Endothelial cell of umbilical vein (primary cell): ENCODE results near the gene LMO7. TPM values are rescaled to one million over a fixed set of nuclear protein-coding genes. Genes with fewer than 3 reads are reported as not detected.

Source experiments
- BruUV-seq: library from RNA; stranded (reverse); fragments of 400-500 nt; replicated peaks from 2 replicates; lab custom pipeline; 2021; lab: Mats Ljungman, UMichigan
- CTCF ChIA-PET: fragments of 300-600, 350-600 bp; sonication (Branson Sonifier 250); formaldehyde crosslinking; loops from one replicate; lab custom pipeline; 2021; ENCODE audit warnings: antibody characterized with exemption, inconsistent platforms; lab: Charles Lee
- POLR2A ChIA-PET: fragments of 300-600, 350-600 bp; sonication (Branson Sonifier 250); formaldehyde crosslinking; loops from one replicate; lab custom pipeline; 2021; ENCODE audit warnings: antibody characterized with exemption, inconsistent platforms; lab: Charles Lee
- DNase-seq: peaks from one replicate; pipeline ENCODE4 v3.0.0-alpha.2; 2011; ENCODE audit warnings: low read depth, low spot score
- FAIRE-seq: peaks from 2 replicates; lab custom pipeline; 2011; peaks lifted over from hg19 to GRCh38; lab: Jason Lieb, UNC
- H2AFZ ChIP-seq: 2 replicates; pipeline ENCODE4 v1.6.0; 2012; ENCODE audit warnings: low read depth, low read length, control low read depth, inconsistent platforms
- H3K27ac ChIP-seq: 2 replicates; pipeline ENCODE4 v1.5.1; 2011; ENCODE audit warnings: low read depth, mild to moderate bottlenecking, control low read depth, low read length, moderate library complexity; ENCODE audit not compliant: insufficient read depth
- H3K27me3 ChIP-seq, 2 experiments: 2 replicates each; pipeline versions ENCODE4 v1.6.0 to v1.6.1; 2011; ENCODE audit warnings: low read length in 2 of 2, mixed read lengths in 1 of 2; ENCODE audit not compliant: control insufficient read depth in 2 of 2, insufficient read depth in 2 of 2
- H3K36me3 ChIP-seq, 2 experiments: 2 replicates in 1 of 2; 3 replicates in 1 of 2; pipeline ENCODE4 v1.5.1; 2011; ENCODE audit warnings: low read length in 2 of 2, mild to moderate bottlenecking in 1 of 2, moderate library complexity in 1 of 2; ENCODE audit not compliant: control insufficient read depth in 2 of 2, insufficient read depth in 2 of 2; ENCODE audit errors: extremely low read depth in 1 of 2
- H3K4me1 ChIP-seq: 3 replicates; pipeline ENCODE4 v1.5.1; 2011; ENCODE audit warnings: mild to moderate bottlenecking, low read length; ENCODE audit not compliant: control insufficient read depth, insufficient read depth; ENCODE audit errors: extremely low read depth
- H3K4me2 ChIP-seq: 2 replicates; pipeline ENCODE4 v1.6.1; 2011; ENCODE audit warnings: low read length, control low read depth, mixed read lengths; ENCODE audit not compliant: insufficient read depth
- H3K4me3 ChIP-seq, 3 experiments: fragments of 200-600 bp in 1 of 3; sonication (generic), shearing (Covaris generic) in 1 of 3; replicated peaks in 1 of 3; 2 replicates each; pipeline ENCODE4 v1.5.1; 2011 to 2016; ENCODE audit warnings: control low read depth in 3 of 3, low read length in 3 of 3, mild to moderate bottlenecking in 2 of 3, inconsistent platforms in 1 of 3, low read depth in 1 of 3, moderate library complexity in 1 of 3; ENCODE audit not compliant: insufficient read depth in 1 of 3
- H3K79me2 ChIP-seq: 2 replicates; pipeline ENCODE4 v1.6.0; 2012; ENCODE audit warnings: low read length, inconsistent platforms; ENCODE audit not compliant: control insufficient read depth, insufficient read depth
- H3K9ac ChIP-seq: replicated peaks from 2 replicates; pipeline ENCODE3; 2011; ENCODE audit warnings: low read length, control low read depth; ENCODE audit not compliant: insufficient read depth; ENCODE audit errors: extremely low read depth
- H3K9me1 ChIP-seq: replicated peaks from 3 replicates; pipeline ENCODE4 v1.6.0; 2011; ENCODE audit warnings: mild to moderate bottlenecking, low read length; ENCODE audit not compliant: control insufficient read depth, insufficient read depth; ENCODE audit errors: extremely low read depth
- H3K9me3 ChIP-seq: replicated peaks from 2 replicates; pipeline ENCODE4 v1.5.1; 2012; ENCODE audit warnings: low read length, inconsistent platforms; ENCODE audit not compliant: control insufficient read depth, insufficient read depth
- H4K20me1 ChIP-seq: replicated peaks from 2 replicates; pipeline ENCODE3; 2011; ENCODE audit warnings: mild to moderate bottlenecking, low read length; ENCODE audit not compliant: control insufficient read depth, insufficient read depth; ENCODE audit errors: extremely low read depth
- EZH2 ChIP-seq: IDR thresholded peaks from 2 replicates; pipeline ENCODE4 v1.6.1; 2012; ENCODE audit warnings: borderline replicate concordance, low read depth, mild to moderate bottlenecking, moderate library complexity, low read length, inconsistent platforms; ENCODE audit not compliant: severe bottlenecking
- FOS ChIP-seq: IDR thresholded peaks from 2 replicates; pipeline ENCODE4 v1.6.1; 2011; ENCODE audit warnings: mild to moderate bottlenecking, low read length, moderate library complexity, borderline replicate concordance; ENCODE audit not compliant: insufficient read depth
- GATA2 ChIP-seq: IDR thresholded peaks from 2 replicates; pipeline ENCODE4 v1.7.0; 2011; ENCODE audit warnings: low read depth, mild to moderate bottlenecking, moderate library complexity, mixed read lengths, low read length; ENCODE audit not compliant: insufficient read length, insufficient read depth
- JUN ChIP-seq: IDR thresholded peaks from 2 replicates; pipeline ENCODE4 v1.6.1; 2011; ENCODE audit warnings: borderline replicate concordance, low read depth; ENCODE audit not compliant: insufficient read length, insufficient read depth
- MYC ChIP-seq: IDR thresholded peaks from one replicate; pipeline ENCODE4 v1.6.1; 2011; ENCODE audit warnings: mild to moderate bottlenecking, low read depth, low read length
- POLR2A ChIP-seq: IDR thresholded peaks from 2 replicates; pipeline ENCODE4 v1.6.1; 2012; ENCODE audit warnings: low read depth, mild to moderate bottlenecking, control low read depth, low read length
- POLR2AphosphoS5 ChIP-seq: IDR thresholded peaks from 2 replicates; pipeline ENCODE4 v1.6.1; 2012; ENCODE audit warnings: low read depth, mild to moderate bottlenecking, control low read depth, low read length, moderate library complexity; ENCODE audit not compliant: insufficient read depth
- dilution Hi-C: fragments of 300-500 bp; cut with MboI; formaldehyde crosslinking; loops from one replicate; pipeline ENCODE4 v1.15.0; 2019; ENCODE audit warnings: low sequenced_read_pairs; ENCODE audit not compliant: extremely low pct_ligation_motif_present
- intact Hi-C: fragments of 100-400 bp; cut with micrococcal nuclease; formaldehyde crosslinking; loops from one replicate; pipeline ENCODE4 v1.10.0; 2022
- polyA plus RNA-seq, 4 experiments: library from polyadenylated mRNA; depleted of rRNA in 3 of 4; stranded (reverse) in 3 of 4; unstranded in 1 of 4; fragments of >200 nt; gene quantifications; 2 replicates each; pipeline versions ENCODE4 v1.2.1 to v1.2.3, GENCODE V29; 2011 to 2012; ENCODE audit warnings: missing spikeins in 1 of 4
- total RNA-seq: library from RNA; stranded (reverse); gene quantifications from 2 replicates; pipeline ENCODE4 v1.2.3, GENCODE V29; 2021
- TF ChIP-seq, protein P1 (sequence below): IDR thresholded peaks from 2 replicates; pipeline ENCODE4 v1.6.1; 2011; ENCODE audit not compliant: insufficient read depth, insufficient read length
- TF ChIP-seq, protein P2 (sequence below), 2 donors: IDR thresholded peaks; 1 replicate in 1 of 2; 2 replicates in 1 of 2; pipeline ENCODE4 v1.5.1; 2011; ENCODE audit warnings: low read length in 2 of 2, mild to moderate bottlenecking in 2 of 2, moderate library complexity in 2 of 2, control low read depth in 1 of 2, inconsistent platforms in 1 of 2, low read depth in 1 of 2; ENCODE audit not compliant: insufficient read depth in 1 of 2; ENCODE audit errors: extremely low read depth in 1 of 2

The LMO7 gene
- total and polyA plus RNA-seq, 2 donors (not counting 3 experiments of a cell fraction or from before 2014, with no cell fraction given), result 10.5 to 21.1 TPM

DNA sequence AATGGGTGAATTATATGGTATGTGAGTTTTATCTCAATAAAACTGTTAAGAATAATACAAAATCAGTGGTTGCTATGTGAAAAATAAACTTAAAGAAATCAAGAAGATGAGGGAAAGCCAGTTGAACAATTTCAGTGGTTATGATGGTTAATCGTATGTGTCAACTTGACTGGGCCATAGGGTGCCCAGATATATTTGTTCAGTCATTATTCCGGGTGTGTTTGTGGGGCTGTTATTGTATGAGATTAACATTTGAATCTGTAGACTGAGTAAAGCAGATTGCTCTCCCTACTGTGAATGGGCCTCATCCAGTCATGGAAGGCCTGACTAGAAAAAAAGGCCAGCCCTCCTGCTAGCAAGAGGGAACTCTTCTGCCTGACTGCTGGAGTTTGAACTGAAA, 109.3 kb downstream of the LMO7 start:
- H3K4me1 ChIP-seq, result no peaks in the 10 kb centered on the region
- no peak overlapping the region for H3K4me2 ChIP-seq
- no peaks in the 10 kb centered on the region for H3K27me3 ChIP-seq
- no peaks in the 10 kb centered on the region for H3K79me2 ChIP-seq
- no peak overlapping the region for H3K9ac ChIP-seq
- no peak overlapping the region for H2AFZ ChIP-seq
- dilution Hi-C loops, result no loop called here
- TF ChIP-seq MYC, result no peak
- TF ChIP-seq, protein P1, sequence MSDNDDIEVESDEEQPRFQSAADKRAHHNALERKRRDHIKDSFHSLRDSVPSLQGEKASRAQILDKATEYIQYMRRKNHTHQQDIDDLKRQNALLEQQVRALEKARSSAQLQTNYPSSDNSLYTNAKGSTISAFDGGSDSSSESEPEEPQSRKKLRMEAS, result no peak
- H3K27ac ChIP-seq, result no peak overlapping the region
- no peak for FAIRE-seq
- no peaks in the 10 kb centered on the region for H3K36me3 ChIP-seq
- intact Hi-C loops, result no loop called here
- no peak for DNase-seq
- POLR2A ChIA-PET, result no interaction called here
- no peaks in the 10 kb centered on the region for H3K9me1 ChIP-seq
- no peaks in the 10 kb centered on the region for H3K9me3 ChIP-seq
- H4K20me1 ChIP-seq, result no peaks in the 10 kb centered on the region
- CTCF ChIA-PET, result no interaction called here
- BruUV-seq, result no TSS peak
- no peak overlapping the region for H3K4me3 ChIP-seq

DNA sequence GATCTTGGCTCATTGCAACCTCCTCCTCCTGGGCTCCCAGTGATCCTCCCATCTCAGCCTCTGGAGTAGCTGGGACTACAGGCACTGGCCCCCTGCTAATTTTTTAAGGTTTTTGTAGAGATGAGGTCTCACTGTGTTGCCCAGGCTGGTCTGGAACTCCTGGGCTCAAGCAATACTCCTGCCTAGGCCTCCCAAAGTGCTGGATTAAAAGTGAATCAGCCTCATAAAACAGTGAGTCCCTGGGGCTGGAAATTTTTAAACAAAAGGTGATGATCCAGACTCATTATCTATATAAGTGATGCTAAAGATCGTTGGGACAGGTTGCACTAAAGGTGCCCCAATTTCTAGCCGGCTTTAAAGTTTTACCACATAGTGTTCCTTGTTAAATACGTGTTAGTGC, 112.7 kb downstream of the LMO7 start:
- Histone ChIP-seq H3K36me3 (no peaks in the 10 kb centered on the region), H2AFZ (no peak overlapping the region), H3K79me2 (no peaks in the 10 kb centered on the region), H4K20me1 (no peaks in the 10 kb centered on the region), H3K4me3 (no peak overlapping the region), H3K9me3 (no peaks in the 10 kb centered on the region), H3K4me1 (no peaks in the 10 kb centered on the region), H3K27ac (no peak overlapping the region), H3K9ac (no peak overlapping the region), H3K4me2 (no peak overlapping the region), H3K27me3 (no peaks in the 10 kb centered on the region), H3K9me1 (no peaks in the 10 kb centered on the region)
- no peak for TF ChIP-seq POLR2A
- TF ChIP-seq FOS, result no peak
- no peak for TF ChIP-seq POLR2AphosphoS5
- no peak for TF ChIP-seq EZH2
- no peak for TF ChIP-seq GATA2
- no peak for TF ChIP-seq MYC
- TF ChIP-seq, protein P2, sequence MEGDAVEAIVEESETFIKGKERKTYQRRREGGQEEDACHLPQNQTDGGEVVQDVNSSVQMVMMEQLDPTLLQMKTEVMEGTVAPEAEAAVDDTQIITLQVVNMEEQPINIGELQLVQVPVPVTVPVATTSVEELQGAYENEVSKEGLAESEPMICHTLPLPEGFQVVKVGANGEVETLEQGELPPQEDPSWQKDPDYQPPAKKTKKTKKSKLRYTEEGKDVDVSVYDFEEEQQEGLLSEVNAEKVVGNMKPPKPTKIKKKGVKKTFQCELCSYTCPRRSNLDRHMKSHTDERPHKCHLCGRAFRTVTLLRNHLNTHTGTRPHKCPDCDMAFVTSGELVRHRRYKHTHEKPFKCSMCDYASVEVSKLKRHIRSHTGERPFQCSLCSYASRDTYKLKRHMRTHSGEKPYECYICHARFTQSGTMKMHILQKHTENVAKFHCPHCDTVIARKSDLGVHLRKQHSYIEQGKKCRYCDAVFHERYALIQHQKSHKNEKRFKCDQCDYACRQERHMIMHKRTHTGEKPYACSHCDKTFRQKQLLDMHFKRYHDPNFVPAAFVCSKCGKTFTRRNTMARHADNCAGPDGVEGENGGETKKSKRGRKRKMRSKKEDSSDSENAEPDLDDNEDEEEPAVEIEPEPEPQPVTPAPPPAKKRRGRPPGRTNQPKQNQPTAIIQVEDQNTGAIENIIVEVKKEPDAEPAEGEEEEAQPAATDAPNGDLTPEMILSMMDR (IDR thresholded peaks at IDR 0.05; ENCODE audit: extremely low read depth in 1 of 2, insufficient read depth in 1 of 2, low read depth in 1 of 2, low read length in 2 of 2), result no peak
- TF ChIP-seq JUN, result no peak
- TF ChIP-seq, protein P1, result no peak
- dilution Hi-C loops, result no loop called here
- FAIRE-seq, result no peak
- DNase-seq, result no peak
- ChIA-PET POLR2A (no interaction called here), CTCF (interaction anchor here (1.1 kb wide), 1 partner anchor 53 kb away, joined by 3 read pairs; no protein-coding TSS in a partner anchor)
- no TSS peak for BruUV-seq
- intact Hi-C loops, result no loop called here
